ENCODE measurements around the gene LYZ.
"Not testable (repeated sequence)": the region's sequence is repeated elsewhere in the genome, so short reads cannot be mapped to it uniquely, and the experiment has no call there.

The LYZ gene

GRCh38 chr12:69348162-69348938 lies at the start of gene LYZ:
TSS of gene LYZ (plus strand) at chr12:69348381. CDS start at chr12:69348409, 28 bp downstream.
- DNase-seq: peak; percentile 55

GRCh38 chr12:69298947-69299346 lies 49.2 kb upstream of the LYZ start:
- DNase-seq: no peak

DNA sequence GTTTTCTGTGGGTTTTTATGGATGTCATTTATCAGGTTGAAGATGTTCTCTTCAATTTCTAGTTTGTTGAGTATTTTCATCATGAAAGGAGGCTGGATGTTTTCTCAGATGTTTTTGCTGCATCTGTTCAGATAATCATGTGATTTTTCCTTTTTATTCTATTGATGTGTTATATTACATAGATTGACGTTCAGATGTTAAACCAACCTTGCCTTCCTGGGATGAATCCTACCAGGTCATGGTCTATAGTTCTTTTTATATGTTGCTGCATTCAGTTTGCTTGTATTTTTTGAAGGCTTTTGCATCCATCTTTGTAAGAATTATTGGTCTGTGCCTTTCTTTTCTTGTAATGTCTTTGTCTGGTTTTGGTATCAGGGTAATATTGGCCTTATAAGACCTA lies 43.9 kb upstream of the LYZ start:
- no peak for DNase-seq

DNA sequence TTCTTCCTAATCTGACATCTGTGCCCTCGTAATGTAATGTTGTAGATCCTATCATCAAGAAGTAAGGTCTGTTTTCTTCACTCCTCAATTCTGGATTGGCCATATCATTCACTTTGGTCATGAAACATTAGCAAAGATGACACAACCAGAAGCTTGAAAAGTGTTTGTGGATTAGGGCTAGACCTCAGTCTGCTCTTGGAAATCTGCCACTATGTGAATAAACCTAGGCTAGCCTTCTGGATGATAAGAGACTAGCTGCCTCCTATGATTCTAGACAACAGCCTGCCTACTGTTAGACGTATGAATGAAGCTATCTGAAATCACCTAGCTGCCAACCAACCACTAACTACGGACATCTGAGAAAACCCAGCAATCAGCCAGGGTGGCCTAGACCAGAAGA lies 38.7 kb upstream of the LYZ start:
- no peak for DNase-seq

DNA sequence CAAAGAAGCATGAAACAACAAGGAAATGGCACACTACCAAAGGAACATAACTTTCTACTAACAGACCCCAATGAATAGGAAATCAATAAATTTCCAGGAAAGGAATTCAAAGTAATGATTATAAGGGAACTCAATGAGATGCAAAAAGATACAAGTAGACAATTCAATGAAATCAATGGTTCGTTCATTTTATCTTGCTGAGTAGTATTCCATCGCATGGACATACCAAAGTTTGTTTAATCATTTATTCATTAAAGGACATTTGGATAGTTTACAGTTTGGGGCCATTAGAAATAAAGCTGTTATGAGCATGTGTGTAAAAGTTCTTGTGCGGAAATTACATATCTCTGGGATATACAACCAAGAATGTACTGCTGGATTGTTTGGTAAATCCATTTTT lies 35.0 kb upstream of the LYZ start:
- DNase-seq: no peak

GRCh38 chr12:69316784-69317183 lies 31.4 kb upstream of the LYZ start:
- not testable (repeated sequence) for DNase-seq

DNA sequence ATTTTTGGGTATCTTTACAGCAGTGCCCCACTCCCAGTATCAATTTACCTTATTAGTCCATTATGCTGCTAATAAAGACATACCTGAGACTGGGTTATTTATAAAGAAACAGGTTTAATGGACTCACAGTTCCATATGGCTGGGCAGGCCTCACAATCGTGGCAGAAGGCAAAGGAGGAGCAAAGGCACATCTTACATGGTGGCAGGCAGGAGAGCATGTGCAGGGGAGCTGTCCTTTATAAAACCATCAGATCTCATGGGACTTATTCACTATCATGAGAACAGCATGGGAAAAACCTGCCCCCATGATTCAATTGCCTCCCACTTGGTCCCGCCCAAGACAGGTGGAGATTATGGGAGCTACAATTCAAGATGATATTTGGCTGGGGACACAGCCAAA lies 30.9 kb upstream of the LYZ start:
- DNase-seq: not testable (repeated sequence)

- no peak for DNase-seq
Measured at GRCh38 chr12:69318225-69318624, 30.0 kb upstream of the LYZ start.

GRCh38 chr12:69321351-69321750 lies 26.8 kb upstream of the LYZ start:
- DNase-seq: no peak

DNA sequence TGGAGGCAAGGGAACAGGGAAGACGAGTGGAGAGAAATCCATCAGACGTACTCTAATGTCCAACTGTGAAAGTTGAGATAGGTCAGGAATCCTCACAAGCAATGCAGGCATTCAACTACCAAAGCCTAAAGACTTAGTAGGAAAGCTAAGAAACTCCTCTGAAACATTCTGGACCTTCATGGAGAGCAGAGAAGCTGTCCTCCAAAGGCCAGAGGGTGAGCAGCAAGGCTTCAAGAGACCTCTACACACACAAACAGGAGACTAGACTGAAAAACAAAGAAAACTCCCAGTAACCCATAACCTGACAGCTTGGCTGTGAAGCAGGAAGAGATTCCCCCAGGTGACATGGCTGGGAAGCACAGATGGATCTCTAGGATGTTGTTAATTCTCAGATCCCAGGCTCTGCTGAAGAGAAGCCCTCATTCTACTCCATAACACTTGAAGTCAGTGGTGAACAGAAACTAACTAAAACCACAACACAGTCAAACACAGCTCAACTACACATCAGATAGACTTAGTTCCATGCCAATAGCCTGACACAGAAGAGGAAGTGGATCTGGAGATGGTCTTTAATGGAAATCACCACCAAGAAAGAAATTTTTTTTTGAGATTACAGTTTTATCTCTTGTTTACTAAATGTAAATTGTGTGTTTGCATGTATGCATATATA lies 23.2 kb upstream of the LYZ start:
- DNase-seq: no peak

DNA sequence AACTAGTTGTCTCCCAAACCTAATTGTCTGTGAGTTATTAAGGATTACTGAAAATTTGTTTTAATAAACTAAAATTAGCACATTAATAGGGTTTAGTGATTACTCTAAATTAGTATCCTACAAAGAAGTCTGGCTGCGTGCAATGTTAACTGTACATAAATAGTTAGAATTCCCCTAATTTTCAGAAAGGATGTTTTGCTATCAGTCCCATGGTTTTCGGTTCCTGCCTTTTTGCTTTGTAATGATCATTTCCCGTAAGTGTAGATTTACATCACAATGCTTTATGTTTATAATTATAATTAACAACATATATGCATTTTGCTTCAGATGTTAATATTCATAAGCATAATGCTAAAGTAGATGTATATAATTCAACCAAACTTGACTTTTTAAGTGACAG lies 19.8 kb upstream of the LYZ start:
- no peak for DNase-seq

GRCh38 chr12:69329669-69330428 lies 18.3 kb upstream of the LYZ start:
- DNase-seq: peak; percentile 60

- DNase-seq: peak; percentile 60
Measured at GRCh38 chr12:69330475-69331473, 17.4 kb upstream of the LYZ start.

DNA sequence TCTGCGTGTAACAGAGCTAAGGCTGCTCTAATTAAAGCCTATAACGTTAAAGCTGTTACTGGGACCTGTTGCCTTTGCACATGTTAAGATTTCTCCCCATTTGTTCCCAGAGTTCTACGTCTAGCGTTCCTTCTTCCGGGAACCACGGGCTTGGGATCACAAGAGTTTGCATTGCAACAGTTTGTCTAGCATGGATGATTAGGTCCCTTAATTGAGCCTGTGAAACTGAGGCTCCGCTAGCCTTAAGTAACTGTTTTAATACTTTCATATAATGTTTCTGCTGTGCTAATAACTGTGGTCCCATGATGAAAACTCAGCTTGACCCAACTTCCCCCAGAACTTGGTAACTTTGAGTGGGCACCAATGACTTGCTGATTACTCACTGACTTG lies 16.7 kb upstream of the LYZ start:
- DNase-seq: no peak

DNA sequence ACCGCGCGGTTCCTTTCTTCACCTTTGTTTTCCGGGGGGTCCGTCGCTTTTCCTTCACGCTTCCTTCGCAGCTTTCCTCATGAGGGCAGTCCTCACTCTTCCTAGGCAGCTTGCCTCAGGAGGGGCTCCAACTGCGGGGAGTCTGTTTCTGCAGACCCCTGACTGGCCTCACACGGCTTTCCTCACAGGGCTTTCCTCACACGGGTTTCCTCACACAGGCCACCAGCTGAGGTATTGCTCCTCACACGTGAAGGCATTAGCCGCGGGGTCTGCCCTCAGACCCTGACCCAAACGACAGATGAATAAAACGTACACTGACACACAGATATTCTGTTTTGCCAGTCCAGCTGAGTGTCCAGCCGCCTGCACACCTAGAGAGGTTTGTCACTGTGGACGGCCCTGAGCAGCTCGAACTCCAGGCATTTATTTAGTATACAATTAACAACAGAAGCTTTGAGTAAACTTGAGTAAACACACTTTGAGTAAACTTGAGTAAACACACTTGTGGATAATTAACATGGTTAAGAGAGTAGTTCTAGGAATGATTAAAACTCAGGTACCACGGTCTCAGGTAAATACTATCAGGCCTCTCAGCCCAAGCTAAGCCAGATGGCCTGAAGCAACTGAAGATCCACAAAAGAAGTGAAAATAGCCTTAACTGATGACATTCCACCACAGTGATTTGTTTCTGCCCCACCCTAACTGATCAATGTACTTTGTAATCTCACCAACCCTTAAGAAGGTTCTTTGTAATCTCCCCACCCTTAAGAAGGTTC lies 16.1 kb upstream of the LYZ start:
- no peak for DNase-seq

- no peak for DNase-seq
Measured at GRCh38 chr12:69332815-69333358, 15.3 kb upstream of the LYZ start.

- no peak for DNase-seq
Measured at GRCh38 chr12:69334158-69334557, 14.0 kb upstream of the LYZ start.

- DNase-seq: no peak
Measured at GRCh38 chr12:69337311-69338090, 10.7 kb upstream of the LYZ start.

DNA sequence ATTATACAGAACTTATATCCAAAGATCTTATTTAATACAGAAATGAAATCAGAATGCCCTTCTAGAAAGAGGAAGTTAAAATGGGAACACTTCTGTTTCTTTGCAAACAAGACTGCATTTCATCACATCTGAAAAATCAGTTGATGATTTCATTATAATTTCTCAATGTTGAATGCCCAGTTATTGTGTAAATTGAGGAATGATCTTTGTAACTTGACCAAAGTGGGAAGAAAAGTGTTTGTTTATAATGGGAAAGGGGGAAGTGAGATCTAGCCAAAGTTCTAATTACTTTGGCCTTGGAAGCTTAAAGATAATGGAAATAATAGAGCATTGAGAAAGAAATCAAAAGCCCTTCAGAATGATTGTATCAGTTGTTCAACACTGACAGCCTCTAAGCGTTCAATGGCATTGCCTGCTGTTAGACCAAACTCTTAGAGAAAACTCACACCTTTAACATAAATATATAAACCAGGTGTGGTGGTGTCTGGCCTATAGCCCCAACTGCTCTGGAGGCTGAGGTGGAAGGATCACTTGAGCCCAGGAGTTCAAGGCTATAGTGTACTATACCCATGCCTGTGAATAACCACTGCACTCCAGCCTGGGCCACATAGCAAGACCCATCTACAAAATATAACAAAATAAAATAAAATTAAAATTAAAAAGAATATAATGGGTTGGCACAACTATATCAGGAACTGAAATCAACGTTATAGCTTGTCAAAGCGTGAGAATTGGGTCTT lies 9.9 kb upstream of the LYZ start:
- no peak for DNase-seq

DNA sequence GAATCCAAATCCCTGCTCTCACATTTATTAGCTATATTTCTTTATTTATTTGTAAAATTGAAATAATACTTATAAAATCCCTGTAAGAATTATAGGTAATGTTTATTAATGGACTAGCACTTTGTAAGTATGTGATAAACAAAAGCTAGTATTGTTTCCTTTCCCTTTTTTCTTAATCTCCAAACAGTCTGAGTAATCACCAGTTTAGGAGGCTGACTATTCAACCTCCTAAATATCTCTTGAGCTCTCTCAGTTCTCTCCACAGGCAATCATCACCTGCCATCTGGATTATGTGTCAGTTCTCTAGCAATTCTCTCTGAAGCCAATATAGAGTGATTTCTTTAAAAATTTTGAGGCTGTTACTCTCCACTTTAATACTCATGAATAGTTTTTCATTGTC lies 9.2 kb upstream of the LYZ start:
- no peak for DNase-seq

Data from CD4-positive, alpha-beta T cell treated with Interleukin-15 for 1 hour (primary cell).